ENCODE results near the gene SPRTN. TPM values are rescaled to one million over a fixed set of nuclear protein-coding genes. Genes with fewer than 3 reads are reported as not detected.

The SPRTN gene
- total and polyA plus RNA-seq, 12 donors = 3.9 to 18.5 (median 11.0) TPM

- H3K27me3 ChIP-seq = no peaks in the 10 kb centered on the region
- H3K4me3 ChIP-seq = no peak overlapping the region
- no peak overlapping the region for H3K27ac ChIP-seq
- TF ChIP-seq CTCF (IDR thresholded peaks at IDR 0.05) = no peak
- TF ChIP-seq POLR2A (IDR thresholded peaks at IDR 0.05) = no peak
- intact Hi-C loops (cut with DNase I) = loop anchor here in 1 of 2 donors (10.0 kb wide), 1 partner anchor 233 kb away; no protein-coding TSS in a partner anchor
- WGBS, 4 donors = 60 to 79% (median 66%) methylated on average over 2 of the region's 2 CpGs
- H3K9me3 ChIP-seq (replicated peaks in 1 of 3) = no peaks in the 10 kb centered on the region
- no peaks in the 10 kb centered on the region for H3K4me1 ChIP-seq (replicated peaks in 1 of 2)
- peaks cover 0 to 38% of the 10 kb centered on the region in 2 donors for H3K36me3 ChIP-seq (replicated peaks in 1 of 2)
- DNase-seq = no peak
Measured at GRCh38 chr1:231351816-231352215, 13.7 kb downstream of the SPRTN start.

- Histone ChIP-seq H3K9me3 (replicated peaks in 1 of 3) (no peaks in the 10 kb centered on the region), H3K4me3 (no peak overlapping the region), H3K27me3 (no peaks in the 10 kb centered on the region), H3K36me3 (replicated peaks in 1 of 2) (peaks cover 0 to 33% of the 10 kb centered on the region in 2 donors), H3K27ac (no peak overlapping the region), H3K4me1 (replicated peaks in 1 of 2) (peaks cover 0 to 9% of the 10 kb centered on the region in 2 donors)
- TF ChIP-seq POLR2A (IDR thresholded peaks at IDR 0.05) = no peak
- TF ChIP-seq CTCF (IDR thresholded peaks at IDR 0.05) = no peak
- intact Hi-C loops (cut with DNase I) = loop anchor here in 1 of 2 donors (10.0 kb wide), 1 partner anchor 232 kb away; no protein-coding TSS in a partner anchor
- DNase-seq = no peak
- WGBS, 4 donors = 60 to 78% (median 72%) methylated on average over 2 of the region's 2 CpGs
Measured at GRCh38 chr1:231353086-231353485, 15.0 kb downstream of the SPRTN start.

GRCh38 chr1:231354330-231355020 lies 16.4 kb downstream of the SPRTN start:
- Histone ChIP-seq H3K36me3 (replicated peaks in 1 of 2) (peaks cover 0 to 24% of the 10 kb centered on the region in 2 donors), H3K4me1 (replicated peaks in 1 of 2) (peaks cover 0 to 11% of the 10 kb centered on the region in 2 donors), H3K27ac (no peak overlapping the region), H3K27me3 (no peaks in the 10 kb centered on the region), H3K9me3 (replicated peaks in 1 of 3) (no peaks in the 10 kb centered on the region), H3K4me3 (no peak overlapping the region)
- intact Hi-C loops (cut with DNase I) = loop anchor here (5.0 to 10.0 kb wide), 2 partner anchors 230 to 238 kb away; no protein-coding TSS in a partner anchor
- 87 to 94% (median 91%) methylated on average over 5 of the region's 5 CpGs for WGBS, 4 donors
- no peak for DNase-seq
- no peak for TF ChIP-seq POLR2A (IDR thresholded peaks at IDR 0.05)
- TF ChIP-seq CTCF (IDR thresholded peaks at IDR 0.05) = no peak

GRCh38 chr1:231355171-231355570 lies 17.1 kb downstream of the SPRTN start:
- no peak for TF ChIP-seq POLR2A (IDR thresholded peaks at IDR 0.05)
- no peak for TF ChIP-seq CTCF (IDR thresholded peaks at IDR 0.05)
- peaks cover 0 to 18% of the 10 kb centered on the region in 2 donors for H3K36me3 ChIP-seq (replicated peaks in 1 of 2)
- 76 to 90% (median 87%) methylated on average over 3 of the region's 3 CpGs for WGBS, 4 donors
- H3K4me1 ChIP-seq (replicated peaks in 1 of 2) = peaks cover 0 to 11% of the 10 kb centered on the region in 2 donors
- no peaks in the 10 kb centered on the region for H3K9me3 ChIP-seq (replicated peaks in 1 of 3)
- intact Hi-C loops (cut with DNase I) = loop anchor here (5.0 to 10.0 kb wide), 2 partner anchors 230 to 237 kb away; no protein-coding TSS in a partner anchor
- no peaks in the 10 kb centered on the region for H3K27me3 ChIP-seq
- no peak for DNase-seq
- no peak overlapping the region for H3K27ac ChIP-seq
- no peak overlapping the region for H3K4me3 ChIP-seq

Data from adrenal gland (tissue), 12 donors.